Heart right ventricle (tissue), 16 donors: ENCODE measurements around the gene CLIC3. TPM values are rescaled to one million over a fixed set of nuclear protein-coding genes. Genes with fewer than 3 reads are reported as not detected.

ENCODE experiments used
- ATAC-seq, 8 donors: fragments of 200-7000 bp; cut with Tn5 transposase; one replicate each; pipeline ENCODE4 v1.9.1; 2020; ENCODE audit warnings: mild to moderate bottlenecking in 8 of 8, moderate library complexity in 8 of 8, moderate number of reproducible peaks in 1 of 8
- DNase-seq, 2 donors: peaks; one replicate each; pipeline ENCODE4 v3.0.0-alpha.2; 2020
- H3K27ac ChIP-seq, 10 donors: fragments of 200-600 bp; sonication (generic) in 2 of 10; one replicate each; pipeline versions ENCODE4 v1.5.0 to v1.8.0; 2020 to 2022; ENCODE audit warnings: mild to moderate bottlenecking in 3 of 10
- H3K27me3 ChIP-seq, 7 donors: fragments of 200-600 bp; one replicate each; pipeline ENCODE4 v1.8.0; 2021 to 2022; ENCODE audit warnings: mild to moderate bottlenecking in 2 of 7
- H3K36me3 ChIP-seq, 9 donors: fragments of 200-600 bp; sonication (generic) in 1 of 9; one replicate each; pipeline versions ENCODE4 v1.5.0 to v1.8.0; 2020 to 2022; ENCODE audit warnings: mild to moderate bottlenecking in 2 of 9
- H3K4me1 ChIP-seq, 9 donors: fragments of 200-600 bp; sonication (generic) in 1 of 9; one replicate each; pipeline versions ENCODE4 v1.5.0 to v1.8.0; 2020 to 2022; ENCODE audit warnings: mild to moderate bottlenecking in 4 of 9
- H3K4me3 ChIP-seq, 10 donors: fragments of 200-600 bp; sonication (generic) in 2 of 10; one replicate each; pipeline versions ENCODE4 v1.5.0 to v1.8.0; 2020 to 2022; ENCODE audit warnings: mild to moderate bottlenecking in 7 of 10, moderate library complexity in 2 of 10
- H3K9me3 ChIP-seq, 11 donors: fragments of 200-600 bp in 10 of 11; sonication (generic) in 2 of 11; one replicate each; pipeline versions ENCODE4 v1.5.0 to v1.8.0; 2013 to 2022; ENCODE audit warnings: mild to moderate bottlenecking in 2 of 11, control low read depth in 1 of 11, moderate library complexity in 1 of 11
- WGBS, 2 donors: extraction: QIAGEN DNeasy Blood & Tissue Kit; methylation state at CpG; one replicate each; pipeline ENCODE4 v1.1.7; 2013; ENCODE audit warnings: inconsistent platforms in 1 of 2; 5-methylcytosine and 5-hydroxymethylcytosine counted together
- intact Hi-C, 10 donors: fragments of 100-400 bp; cut with DNase I; formaldehyde crosslinking; loops; one replicate each; pipeline versions ENCODE4 v1.11.1 to v1.14.2; 2022
- polyA plus RNA-seq, 2 donors: library from polyadenylated mRNA; stranded (reverse); fragments of 200-250 nt; gene quantifications; one replicate each; pipeline ENCODE4 v1.2.3, GENCODE V29; 2013
- total RNA-seq, 10 donors: library from RNA; stranded (reverse); fragmentation: NEBNext Ultra II Directional in 3 of 10; extraction: Animal tissue kit (Norgen Biotek cat#: 25700) in 3 of 10; gene quantifications; one replicate each; pipeline versions ENCODE4 v1.2.1 to v1.2.4, GENCODE V29; 2021 to 2023
- TF ChIP-seq, protein P1 (sequence below), 9 donors: fragments of 200-600 bp; sonication (generic) in 2 of 9; IDR thresholded peaks; one replicate each; pipeline versions ENCODE4 v1.5.0 to v1.8.0; 2021 to 2022; ENCODE audit warnings: antibody characterized with exemption in 9 of 9, mild to moderate bottlenecking in 5 of 9, moderate library complexity in 1 of 9
- donor health status: Arrhythmogenic right ventricular cardiomyopathy.
- donor health status: ischemic (EF 13 %, LVEDD 7.1; RV severe dilation, severe dysfunction).
- donor health status: healthy with polysubstance abuse.
- donor health status: DM: no; HTN: yes; CAD: no.
- donor health status: DM: no; HTN: no; CAD: no.
- donor health status: ischemic (EF 25% LVEDD 6.9; RV normal size, moderate dysfunction).
- donor health status: ischemic (EF 25% LVEDD 5.7; RV mildly dilated, moderate dysfunction).
- donor health status: healthy.
- donor health status: DM: yes; HTN: yes; CAD: no.
- donor health status: Ischemic cardiomyopathy.
- donor health status: ischemic (EF 35%, LVEDD 5.7; RV mildly dilated, moderate dysfunction).
- donor health status: nonischemic (EF 11% LVEDD 7.7; RV severe dilation, severe dysfunction).
- donor health status: DM: yes; HTN: yes; CAD: no.
- donor health status: PGD.
- donor health status: ischemic (EF 29% LVEDD 5.4; RV normal size, mild dysfunction).
- donor health status: nonischemic (EF 23%, LVEDD 6.1; RV moderate dilation, normal function).

CLIC3 gene
- total and polyA plus RNA-seq, 12 donors: 0.46 to 21.4 (median 3.2) TPM

DNA sequence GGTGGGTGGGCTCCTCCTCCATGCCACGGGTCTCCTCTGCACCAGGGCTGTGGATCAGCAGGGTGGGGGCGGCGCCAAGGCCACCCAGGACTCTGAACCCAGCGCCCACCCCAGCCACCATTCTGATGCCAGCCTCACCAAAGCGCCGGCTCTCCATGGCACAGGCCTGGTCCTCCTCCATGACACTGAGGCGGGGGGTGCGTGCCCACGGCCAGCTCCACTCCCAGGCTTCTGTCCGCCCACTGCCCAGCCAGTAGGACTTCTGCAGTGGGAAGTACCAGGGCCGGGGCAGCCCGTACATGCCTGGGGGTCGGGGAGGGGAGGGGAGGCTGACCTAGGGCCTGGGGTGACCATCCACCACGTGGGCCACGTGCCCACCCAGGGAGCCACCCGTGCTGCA lies 20.1 kb upstream of the CLIC3 start:
- ATAC-seq (no peak), DNase-seq (no peak)
- Histone ChIP-seq H3K4me3 (no peak overlapping the region), H3K9me3 (no peaks in the 10 kb centered on the region), H3K27ac (no peak overlapping the region), H3K27me3 (no peaks in the 10 kb centered on the region), H3K4me1 (no peaks in the 10 kb centered on the region), H3K36me3 (peaks cover 0 to 91% (median 30%) of the 10 kb centered on the region in 9 donors)
- TF ChIP-seq, protein P1, sequence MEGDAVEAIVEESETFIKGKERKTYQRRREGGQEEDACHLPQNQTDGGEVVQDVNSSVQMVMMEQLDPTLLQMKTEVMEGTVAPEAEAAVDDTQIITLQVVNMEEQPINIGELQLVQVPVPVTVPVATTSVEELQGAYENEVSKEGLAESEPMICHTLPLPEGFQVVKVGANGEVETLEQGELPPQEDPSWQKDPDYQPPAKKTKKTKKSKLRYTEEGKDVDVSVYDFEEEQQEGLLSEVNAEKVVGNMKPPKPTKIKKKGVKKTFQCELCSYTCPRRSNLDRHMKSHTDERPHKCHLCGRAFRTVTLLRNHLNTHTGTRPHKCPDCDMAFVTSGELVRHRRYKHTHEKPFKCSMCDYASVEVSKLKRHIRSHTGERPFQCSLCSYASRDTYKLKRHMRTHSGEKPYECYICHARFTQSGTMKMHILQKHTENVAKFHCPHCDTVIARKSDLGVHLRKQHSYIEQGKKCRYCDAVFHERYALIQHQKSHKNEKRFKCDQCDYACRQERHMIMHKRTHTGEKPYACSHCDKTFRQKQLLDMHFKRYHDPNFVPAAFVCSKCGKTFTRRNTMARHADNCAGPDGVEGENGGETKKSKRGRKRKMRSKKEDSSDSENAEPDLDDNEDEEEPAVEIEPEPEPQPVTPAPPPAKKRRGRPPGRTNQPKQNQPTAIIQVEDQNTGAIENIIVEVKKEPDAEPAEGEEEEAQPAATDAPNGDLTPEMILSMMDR (IDR thresholded peaks at IDR 0.05): no peak
- WGBS, 2 donors: 96 to 98% methylated on average over 16 of the region's 16 CpGs
- intact Hi-C loops: no loop called here

DNA sequence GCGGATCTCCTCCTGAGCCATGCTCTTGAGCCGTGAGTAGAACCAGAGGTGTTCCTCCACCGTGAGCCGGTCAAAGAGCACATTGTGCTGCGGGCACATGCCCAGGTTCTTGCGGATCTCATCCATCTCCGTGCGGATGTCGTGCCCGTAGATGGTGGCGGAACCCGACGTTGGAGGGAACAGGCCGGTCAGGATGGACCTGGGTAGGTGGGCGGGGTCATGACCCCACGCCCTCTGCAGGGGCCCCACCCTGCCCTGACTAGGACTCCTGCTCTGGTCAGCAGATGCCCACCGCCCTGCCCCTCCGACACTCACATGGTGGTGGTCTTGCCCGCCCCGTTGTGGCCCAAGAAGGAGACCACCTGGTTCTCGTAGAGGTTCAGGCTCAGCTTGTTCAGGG lies 19.6 kb upstream of the CLIC3 start:
- no peak for ATAC-seq
- no peaks in the 10 kb centered on the region for H3K9me3 ChIP-seq

DNA sequence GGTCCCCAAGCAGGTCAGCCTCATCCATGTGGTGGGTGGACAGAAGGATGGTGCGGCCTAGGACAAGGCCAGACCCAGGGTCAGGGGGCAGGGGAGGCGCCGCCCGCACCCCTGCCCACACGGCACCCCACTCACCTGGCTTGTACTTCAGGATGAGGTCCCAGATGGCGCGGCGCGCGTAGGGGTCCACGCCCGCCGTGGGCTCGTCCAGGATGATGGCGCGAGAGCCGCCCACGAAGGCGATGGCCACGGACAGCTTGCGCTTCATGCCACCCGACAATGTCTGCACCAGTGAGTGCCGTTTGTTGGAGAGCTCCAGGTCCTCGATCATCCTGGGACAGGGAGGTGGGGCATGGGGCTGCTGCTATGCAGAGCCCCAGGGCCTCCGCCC lies 19.2 kb upstream of the CLIC3 start:
- WGBS, 2 donors: 97 to 98% methylated on average over 24 to 25 of the region's 25 CpGs
- Histone ChIP-seq H3K27me3 (no peaks in the 10 kb centered on the region), H3K4me3 (no peak overlapping the region), H3K9me3 (no peaks in the 10 kb centered on the region), H3K36me3 (peaks cover 0 to 88% (median 32%) of the 10 kb centered on the region in 9 donors), H3K27ac (no peak overlapping the region), H3K4me1 (no peaks in the 10 kb centered on the region)
- intact Hi-C loops: no loop called here
- ATAC-seq: no peak
- DNase-seq: no peak
- TF ChIP-seq, protein P1 (IDR thresholded peaks at IDR 0.05): no peak

More for the DNA sequence above, 19.6 kb upstream of the CLIC3 start:
- Histone ChIP-seq H3K4me1 (no peaks in the 10 kb centered on the region), H3K27me3 (no peaks in the 10 kb centered on the region), H3K4me3 (no peak overlapping the region), H3K27ac (no peak overlapping the region), H3K36me3 (peaks cover 0 to 91% (median 32%) of the 10 kb centered on the region in 9 donors)
- TF ChIP-seq, protein P1 (IDR thresholded peaks at IDR 0.05): no peak
- 95 to 96% methylated on average over 21 of the region's 21 CpGs for WGBS, 2 donors
- no peak for DNase-seq
- intact Hi-C loops: no loop called here

DNA sequence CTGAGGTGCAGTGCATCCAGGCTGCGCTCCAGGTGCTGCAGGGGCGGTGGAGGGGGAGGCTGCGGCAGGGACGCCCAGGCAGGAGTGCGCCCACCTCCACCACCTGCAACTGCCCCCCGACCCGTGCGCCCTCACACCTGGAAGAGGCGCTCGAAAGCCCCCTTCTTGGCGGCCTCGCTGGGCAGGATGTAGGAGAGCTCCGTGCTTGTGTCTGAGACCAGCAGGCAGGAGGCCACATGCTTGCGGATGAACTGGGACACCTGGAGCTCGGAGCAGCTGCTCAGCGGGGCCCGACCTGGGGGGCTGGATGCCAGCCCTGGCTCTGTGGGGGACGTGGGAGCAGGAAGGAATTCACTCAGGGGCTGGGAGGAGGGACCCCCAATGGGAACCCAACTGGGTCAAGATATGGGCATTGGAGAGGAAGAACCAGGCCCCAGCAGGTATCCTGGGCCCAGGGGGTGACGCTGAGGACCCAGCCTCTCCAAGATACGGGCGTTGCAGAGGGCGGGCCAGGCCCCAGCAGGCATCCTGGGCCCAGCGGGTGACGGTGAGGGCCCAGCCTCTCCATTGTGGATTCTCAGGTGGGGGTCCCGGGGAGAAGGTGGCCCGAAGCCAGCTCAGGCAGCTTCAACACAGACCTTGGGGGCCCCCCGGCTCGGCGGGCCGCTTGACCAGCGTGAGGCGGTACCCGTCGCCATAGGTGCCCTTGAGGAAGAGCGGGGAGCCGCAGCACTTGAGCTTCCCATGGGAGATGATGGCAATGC lies 18.6 kb upstream of the CLIC3 start:
- no peaks in the 10 kb centered on the region for H3K4me1 ChIP-seq
- ATAC-seq (no peak), DNase-seq (no peak)
- TF ChIP-seq, protein P1 (IDR thresholded peaks at IDR 0.05): no peak
- H3K27me3 ChIP-seq: no peaks in the 10 kb centered on the region
- H3K9me3 ChIP-seq: no peaks in the 10 kb centered on the region
- no peak overlapping the region for H3K4me3 ChIP-seq
- intact Hi-C loops: no loop called here
- 97% methylated on average over 36 of the region's 36 CpGs for WGBS, 2 donors
- H3K27ac ChIP-seq: no peak overlapping the region
- peaks cover 0 to 85% (median 32%) of the 10 kb centered on the region in 9 donors for H3K36me3 ChIP-seq
